Esophagus (tissue), 2 donors: ENCODE measurements around the gene CALN1. TPM values are rescaled to one million over a fixed set of nuclear protein-coding genes. Genes with fewer than 3 reads are reported as not detected.

ENCODE experiments used
- H3K27ac ChIP-seq, 2 donors: one replicate each; pipeline ENCODE4 v1.5.1; 2013; ENCODE audit warnings: low read depth in 2 of 2, mild to moderate bottlenecking in 2 of 2, inconsistent platforms in 1 of 2, low read length in 1 of 2, moderate library complexity in 1 of 2
- H3K27me3 ChIP-seq, 2 donors: one replicate each; pipeline ENCODE4 v1.6.1; 2013; ENCODE audit warnings: low read length in 2 of 2, control low read depth in 1 of 2, mild to moderate bottlenecking in 1 of 2; ENCODE audit not compliant: insufficient read depth in 2 of 2, control insufficient read depth in 1 of 2
- H3K36me3 ChIP-seq, 2 donors: one replicate each; pipeline ENCODE4 v1.6.1; 2013; ENCODE audit warnings: low read length in 1 of 2; ENCODE audit not compliant: control insufficient read depth in 2 of 2, insufficient read depth in 2 of 2
- H3K4me1 ChIP-seq, 2 donors: one replicate each; pipeline ENCODE4 v1.6.1; 2013; ENCODE audit warnings: low read length in 1 of 2; ENCODE audit not compliant: control insufficient read depth in 2 of 2, insufficient read depth in 2 of 2
- H3K4me3 ChIP-seq, 2 donors: one replicate each; pipeline ENCODE4 v1.5.1; 2013; ENCODE audit warnings: low read length in 2 of 2, mild to moderate bottlenecking in 2 of 2, low read depth in 1 of 2, moderate library complexity in 1 of 2
- H3K9me3 ChIP-seq, 2 donors: one replicate each; pipeline ENCODE4 v1.6.1; 2013; ENCODE audit warnings: mild to moderate bottlenecking in 2 of 2, low read depth in 1 of 2, low read length in 1 of 2, moderate library complexity in 1 of 2; ENCODE audit not compliant: control insufficient read depth in 2 of 2, insufficient read depth in 1 of 2
- WGBS, 2 donors: extraction: QIAGEN DNeasy Blood & Tissue Kit; methylation state at CpG; one replicate each; pipeline ENCODE4 v1.1.7; 2013; 5-methylcytosine and 5-hydroxymethylcytosine counted together
- polyA plus RNA-seq, 2 donors: library from polyadenylated mRNA; stranded (reverse); fragments of 200-250 nt; gene quantifications; one replicate each; pipeline ENCODE4 v1.2.3, GENCODE V29; 2013
- donor health status: healthy with polysubstance abuse.
- donor health status: Bipolar disorder and iron deficiency.

Gene CALN1
- polyA plus RNA-seq, 2 donors, result 0.01 to 0.12 TPM

GRCh38 chr7:72438491-72438890 lies 26.4 kb upstream of the CALN1 start:
- Histone ChIP-seq H3K9me3 (no peaks in the 10 kb centered on the region), H3K4me1 (no peaks in the 10 kb centered on the region), H3K36me3 (no peaks in the 10 kb centered on the region), H3K4me3 (no peak overlapping the region), H3K27ac (no peak overlapping the region), H3K27me3 (no peaks in the 10 kb centered on the region)
- 85 to 89% methylated on average over 7 of the region's 7 CpGs for WGBS, 2 donors

DNA sequence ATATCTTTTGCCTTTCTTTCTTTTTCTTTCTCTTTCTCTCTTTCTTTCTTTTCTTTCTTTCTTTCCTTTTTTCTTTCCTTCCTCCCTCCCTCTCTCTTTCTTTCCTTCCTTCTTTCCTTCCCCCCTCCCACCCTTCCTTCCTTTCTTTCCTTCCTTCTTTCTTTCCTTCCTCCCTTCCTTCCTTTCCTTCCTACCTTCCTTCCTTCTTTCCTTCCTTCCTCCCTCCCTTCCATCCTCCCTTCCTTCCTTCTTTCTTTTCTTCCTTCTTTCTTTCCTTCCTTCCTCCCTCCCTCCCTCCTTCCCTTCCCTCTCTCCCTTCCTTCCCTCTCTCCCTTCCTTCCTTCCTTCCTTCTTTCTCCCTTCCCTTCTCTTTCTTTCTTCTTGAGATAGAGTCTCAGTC lies 25.5 kb upstream of the CALN1 start:
- Histone ChIP-seq H3K36me3 (no peaks in the 10 kb centered on the region), H3K27me3 (no peaks in the 10 kb centered on the region), H3K4me3 (no peak overlapping the region)

DNA sequence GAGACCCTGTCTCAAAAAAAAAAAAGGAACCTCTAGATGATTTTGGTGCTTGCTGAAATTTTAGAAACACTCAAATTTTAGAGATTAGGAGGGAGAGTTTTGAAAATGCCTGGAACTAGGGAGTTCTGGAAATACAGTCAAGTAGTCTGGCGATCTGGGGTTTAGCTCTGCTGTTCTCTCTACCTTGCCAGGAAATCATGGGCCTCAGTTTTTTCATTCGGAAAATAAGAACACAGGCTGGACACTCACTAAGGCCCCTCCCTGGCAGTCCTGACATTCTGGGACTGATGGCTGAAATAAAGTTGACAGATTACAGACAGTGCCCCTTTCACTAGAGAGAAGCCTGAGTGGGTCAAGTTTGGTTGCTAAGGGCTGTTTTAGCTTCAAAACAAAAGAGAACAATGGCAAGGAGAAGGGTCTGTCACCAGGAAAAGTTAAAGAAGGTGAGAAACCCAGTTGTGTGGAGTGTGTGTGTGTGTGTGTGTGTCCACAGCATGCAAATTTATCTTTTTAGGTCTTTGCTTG lies 25.0 kb upstream of the CALN1 start:
- H3K27ac ChIP-seq, result no peak overlapping the region
- 84 to 89% methylated on average over 2 of the region's 2 CpGs for WGBS, 2 donors
- no peaks in the 10 kb centered on the region for H3K9me3 ChIP-seq
- H3K27me3 ChIP-seq, result no peaks in the 10 kb centered on the region
- H3K4me1 ChIP-seq, result no peaks in the 10 kb centered on the region
- H3K36me3 ChIP-seq, result no peaks in the 10 kb centered on the region
- H3K4me3 ChIP-seq, result no peak overlapping the region

More for the DNA sequence above, 25.5 kb upstream of the CALN1 start:
- Histone ChIP-seq H3K27ac (no peak overlapping the region), H3K4me1 (no peaks in the 10 kb centered on the region), H3K9me3 (no peaks in the 10 kb centered on the region)

DNA sequence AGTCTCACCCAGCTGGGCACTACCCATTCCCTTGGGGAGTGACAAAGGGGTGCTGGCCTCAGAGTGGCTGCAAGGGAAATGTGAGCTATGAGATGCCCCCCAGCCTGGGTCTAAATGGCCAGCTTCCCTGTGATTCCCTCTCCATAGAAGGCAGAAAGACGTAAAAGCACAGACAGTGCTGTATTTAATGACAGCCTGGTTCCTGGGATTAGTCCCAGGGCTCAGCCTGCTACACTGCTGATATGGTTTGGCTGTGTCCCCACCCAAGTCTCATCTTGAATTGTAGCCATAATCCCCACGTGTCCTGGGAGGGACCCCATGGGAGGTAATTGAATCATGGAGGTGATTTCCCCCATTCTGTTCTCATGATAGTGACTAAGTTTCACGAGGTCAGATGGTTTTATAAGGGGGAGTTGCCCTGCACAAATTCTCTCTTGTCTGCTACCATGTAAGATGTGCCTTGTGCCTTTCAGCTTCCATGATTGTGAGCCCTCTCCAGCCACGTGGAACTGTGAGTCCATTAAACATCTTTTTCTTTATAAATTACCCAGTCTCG lies 23.9 kb upstream of the CALN1 start:
- Histone ChIP-seq H3K36me3 (no peaks in the 10 kb centered on the region), H3K9me3 (no peaks in the 10 kb centered on the region), H3K4me3 (no peak overlapping the region), H3K27ac (no peak overlapping the region), H3K4me1 (no peaks in the 10 kb centered on the region), H3K27me3 (no peaks in the 10 kb centered on the region)
- 57 to 65% methylated on average over 5 of the region's 5 CpGs for WGBS, 2 donors

DNA sequence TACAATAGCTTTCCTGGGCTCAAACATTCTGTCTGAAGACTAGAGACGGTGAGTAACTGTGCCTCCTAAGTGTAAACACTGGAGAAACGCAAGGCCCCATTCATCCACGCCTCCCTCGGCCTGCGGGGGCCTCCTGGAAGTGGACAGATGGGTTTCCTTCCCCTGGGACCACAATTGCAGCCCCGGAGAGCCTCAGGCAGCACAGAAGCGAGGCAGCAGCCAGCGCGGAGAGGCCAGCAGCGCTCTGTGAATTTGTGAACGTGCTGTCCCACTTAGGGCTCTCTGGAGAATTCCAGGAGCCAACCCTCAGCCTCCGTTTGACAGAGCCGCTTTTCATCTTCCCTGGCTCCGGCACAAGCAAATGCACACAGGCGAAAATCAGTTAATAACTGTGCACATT lies 23.2 kb upstream of the CALN1 start:
- Histone ChIP-seq H3K4me1 (no peaks in the 10 kb centered on the region), H3K9me3 (no peaks in the 10 kb centered on the region), H3K36me3 (no peaks in the 10 kb centered on the region), H3K27me3 (no peaks in the 10 kb centered on the region), H3K27ac (no peak overlapping the region), H3K4me3 (no peak overlapping the region)
- 17 to 29% methylated on average over 15 of the region's 15 CpGs for WGBS, 2 donors

GRCh38 chr7:72430531-72430930 lies 18.4 kb upstream of the CALN1 start:
- H3K27ac ChIP-seq, result no peak overlapping the region
- 80 to 87% methylated on average over 7 of the region's 7 CpGs for WGBS, 2 donors
- no peaks in the 10 kb centered on the region for H3K27me3 ChIP-seq
- no peaks in the 10 kb centered on the region for H3K36me3 ChIP-seq
- no peaks in the 10 kb centered on the region for H3K9me3 ChIP-seq
- no peaks in the 10 kb centered on the region for H3K4me1 ChIP-seq
- H3K4me3 ChIP-seq, result no peak overlapping the region

GRCh38 chr7:72429316-72429715 lies 17.2 kb upstream of the CALN1 start:
- H3K4me3 ChIP-seq, result no peak overlapping the region
- H3K36me3 ChIP-seq, result no peaks in the 10 kb centered on the region
- WGBS, 2 donors, result 67 to 80% methylated on average over 5 of the region's 5 CpGs
- H3K9me3 ChIP-seq, result no peaks in the 10 kb centered on the region
- H3K27me3 ChIP-seq, result no peaks in the 10 kb centered on the region
- no peaks in the 10 kb centered on the region for H3K4me1 ChIP-seq
- no peak overlapping the region for H3K27ac ChIP-seq

DNA sequence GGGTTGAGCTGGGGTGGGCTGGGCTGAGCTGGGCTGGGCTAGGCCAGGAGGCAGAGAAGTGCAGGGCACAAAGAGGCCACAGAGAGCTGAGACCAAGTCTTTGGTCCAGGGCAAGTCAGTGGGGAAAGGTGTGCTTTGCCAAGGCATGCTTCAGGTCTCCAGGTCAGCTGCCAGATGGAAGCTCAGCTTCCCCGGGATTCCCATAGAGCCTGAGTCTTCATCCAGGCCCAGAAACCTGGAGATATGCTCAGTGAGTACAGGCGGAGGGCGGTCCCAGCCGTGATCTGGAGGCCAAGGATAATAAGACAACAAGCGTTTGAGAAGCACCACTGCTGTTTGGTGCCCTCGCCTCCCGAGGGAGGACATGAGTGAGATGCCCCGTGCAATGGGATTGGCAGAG lies 4.7 kb upstream of the CALN1 start:
- Histone ChIP-seq H3K4me3 (no peak overlapping the region), H3K27me3 (no peaks in the 10 kb centered on the region), H3K27ac (no peak overlapping the region), H3K4me1 (no peaks in the 10 kb centered on the region), H3K9me3 (peaks cover 2 to 10% of the 10 kb centered on the region in 2 donors), H3K36me3 (no peaks in the 10 kb centered on the region)
- 78 to 90% methylated on average over 8 of the region's 8 CpGs for WGBS, 2 donors

DNA sequence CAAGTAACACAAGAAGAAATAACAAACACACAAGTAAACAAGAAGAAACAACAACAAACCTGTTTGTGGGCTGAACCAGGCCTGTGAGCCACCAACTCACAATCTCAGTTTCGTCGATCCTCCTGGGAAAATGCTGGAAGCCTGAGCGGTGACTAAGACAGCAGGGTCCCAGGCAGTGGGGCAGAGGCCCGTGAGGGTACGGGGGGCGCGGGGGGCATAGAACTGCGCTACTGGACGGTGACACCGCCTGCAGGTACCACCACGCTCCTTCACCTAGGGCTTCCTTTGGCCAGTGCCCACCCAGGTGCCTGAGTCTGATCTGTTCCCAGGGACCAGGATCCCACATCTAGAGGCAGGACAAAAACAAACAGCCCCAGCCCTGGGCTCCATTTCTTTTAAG lies 3.4 kb upstream of the CALN1 start:
- Histone ChIP-seq H3K4me3 (no peak overlapping the region), H3K27me3 (no peaks in the 10 kb centered on the region), H3K36me3 (no peaks in the 10 kb centered on the region), H3K9me3 (peaks cover 2 to 10% of the 10 kb centered on the region in 2 donors), H3K27ac (no peak overlapping the region), H3K4me1 (no peaks in the 10 kb centered on the region)
- WGBS, 2 donors, result 92 to 95% methylated on average over 11 of the region's 11 CpGs

GRCh38 chr7:72413886-72414285 lies 1.7 kb upstream of the CALN1 start:
- Histone ChIP-seq H3K27ac (no peak overlapping the region), H3K27me3 (no peaks in the 10 kb centered on the region), H3K36me3 (no peaks in the 10 kb centered on the region), H3K4me1 (no peaks in the 10 kb centered on the region), H3K4me3 (no peak overlapping the region), H3K9me3 (peaks cover 0 to 2% of the 10 kb centered on the region in 2 donors)
- 91 to 92% methylated on average over 9 of the region's 9 CpGs for WGBS, 2 donors
